H9 (cell line): ENCODE results near the gene TPGS2. TPM values are rescaled to one million over a fixed set of nuclear protein-coding genes. Genes with fewer than 3 reads are reported as not detected.

Experiments used
- DNase-seq: peaks from one replicate; pipeline ENCODE4 v3.0.0-alpha.2; 2017
- H2AFZ ChIP-seq: one replicate; pipeline ENCODE4 v1.6.1; 2013; ENCODE audit warnings: mild to moderate bottlenecking, low read length, control low read depth, moderate library complexity
- H2AK5ac ChIP-seq: 2 replicates; pipeline ENCODE4 v1.6.1; 2013; ENCODE audit warnings: low read length, control low read depth, mixed read lengths; ENCODE audit not compliant: insufficient read length
- H2BK120ac ChIP-seq: one replicate; pipeline ENCODE4 v1.6.1; 2013; ENCODE audit warnings: low read depth, mild to moderate bottlenecking, low read length, control low read depth, inconsistent platforms; ENCODE audit not compliant: poor library complexity, severe bottlenecking
- H2BK12ac ChIP-seq: 2 replicates; pipeline ENCODE4 v1.6.1; 2013; ENCODE audit warnings: low read length, control low read depth, mixed read lengths, low read depth; ENCODE audit not compliant: insufficient read length
- H2BK15ac ChIP-seq: 2 replicates; pipeline ENCODE4 v1.6.1; 2013; ENCODE audit warnings: low read depth, low read length, control low read depth
- H2BK20ac ChIP-seq: one replicate; pipeline ENCODE4 v1.6.1; 2013; ENCODE audit warnings: low read depth, mild to moderate bottlenecking, low read length, control low read depth, inconsistent platforms; ENCODE audit not compliant: poor library complexity, severe bottlenecking
- H2BK5ac ChIP-seq: 2 replicates; pipeline ENCODE4 v1.6.1; 2013; ENCODE audit warnings: low read length, control low read depth, mixed read lengths; ENCODE audit not compliant: insufficient read length
- H3K14ac ChIP-seq: 2 replicates; pipeline ENCODE4 v1.6.1; 2013; ENCODE audit warnings: low read length, control low read depth; ENCODE audit not compliant: insufficient read depth
- H3K18ac ChIP-seq: 2 replicates; pipeline ENCODE4 v1.6.1; 2013; ENCODE audit warnings: low read depth, mild to moderate bottlenecking, mixed read lengths, low read length, control low read depth; ENCODE audit not compliant: insufficient read length
- H3K23ac ChIP-seq: 2 replicates; pipeline ENCODE4 v1.6.1; 2013; ENCODE audit warnings: low read length, control low read depth, mixed read lengths, low read depth; ENCODE audit not compliant: insufficient read length
- H3K23me2 ChIP-seq: 2 replicates; pipeline ENCODE4 v1.6.1; 2013; ENCODE audit warnings: low read depth, mild to moderate bottlenecking, mixed read lengths, low read length, control low read depth; ENCODE audit not compliant: insufficient read length, poor library complexity, severe bottlenecking
- H3K27ac ChIP-seq: 2 replicates; pipeline ENCODE4 v1.5.1; 2013; ENCODE audit warnings: low read length, control low read depth, mixed read lengths, low read depth; ENCODE audit not compliant: insufficient read length
- H3K27me3 ChIP-seq: 2 replicates; pipeline ENCODE4 v1.6.1; 2013; ENCODE audit warnings: low read length, control low read depth, inconsistent platforms; ENCODE audit not compliant: insufficient read depth
- H3K4ac ChIP-seq: 2 replicates; pipeline ENCODE4 v1.6.1; 2013; ENCODE audit warnings: low read depth, mild to moderate bottlenecking, control low read depth, inconsistent platforms, low read length, moderate library complexity
- H3K4me1 ChIP-seq: 2 replicates; pipeline ENCODE4 v1.6.1; 2013; ENCODE audit warnings: low read length, control low read depth, inconsistent platforms; ENCODE audit not compliant: insufficient read depth
- H3K4me2 ChIP-seq: 2 replicates; pipeline ENCODE4 v1.6.1; 2013; ENCODE audit warnings: low read length, control low read depth, mixed read lengths; ENCODE audit not compliant: insufficient read length, insufficient read depth
- H3K56ac ChIP-seq: 2 replicates; pipeline ENCODE4 v1.6.1; 2013; ENCODE audit warnings: low read depth, mild to moderate bottlenecking, mixed read lengths, low read length, control low read depth; ENCODE audit not compliant: insufficient read length
- H3K79me1 ChIP-seq: 2 replicates; pipeline ENCODE4 v1.6.1; 2013; ENCODE audit warnings: low read depth, mild to moderate bottlenecking, moderate library complexity, low read length, control low read depth, inconsistent platforms; ENCODE audit not compliant: insufficient read depth, poor library complexity, severe bottlenecking
- H3K79me2 ChIP-seq: 2 replicates; pipeline ENCODE4 v1.6.1; 2013; ENCODE audit warnings: low read length, control low read depth, inconsistent platforms; ENCODE audit not compliant: insufficient read depth
- H3K9ac ChIP-seq: 2 replicates; pipeline ENCODE4 v1.6.1; 2013; ENCODE audit warnings: low read length, control low read depth, mixed read lengths; ENCODE audit not compliant: insufficient read length; ENCODE audit errors: extremely low read depth
- H3K9me3 ChIP-seq: one replicate; pipeline ENCODE4 v1.6.1; 2013; ENCODE audit warnings: low read depth, low read length, inconsistent platforms; ENCODE audit not compliant: control insufficient read depth
- H3T11ph ChIP-seq: one replicate; pipeline ENCODE4 v1.6.1; 2013; ENCODE audit warnings: mild to moderate bottlenecking, low read length, control low read depth, inconsistent platforms
- H4K20me1 ChIP-seq: one replicate; pipeline ENCODE4 v1.6.1; 2013; ENCODE audit not compliant: control insufficient read depth, insufficient read length, insufficient read depth
- H4K5ac ChIP-seq: 2 replicates; pipeline ENCODE4 v1.6.1; 2013; ENCODE audit warnings: low read depth, mild to moderate bottlenecking, mixed read lengths, low read length, control low read depth; ENCODE audit not compliant: insufficient read length
- H4K8ac ChIP-seq: replicated peaks from 2 replicates; pipeline ENCODE4 v1.6.1; 2013; ENCODE audit warnings: low read length, control low read depth, mixed read lengths, low read depth; ENCODE audit not compliant: insufficient read length
- H4K91ac ChIP-seq: 2 replicates; pipeline ENCODE4 v1.6.1; 2013; ENCODE audit warnings: low read depth, mild to moderate bottlenecking, moderate library complexity, mixed read lengths, low read length, control low read depth; ENCODE audit not compliant: insufficient read length
- H3K27ac Mint-ChIP-seq, 3 experiments: 2 replicates in 2 of 3; 3 replicates in 1 of 3; pipeline ENCODE4 v1.8.0; 2020 to 2021; ENCODE audit warnings: mixed read lengths in 3 of 3, mild to moderate bottlenecking in 1 of 3, moderate library complexity in 1 of 3
- H3K27me3 Mint-ChIP-seq: 2 replicates; pipeline ENCODE4 v1.8.0; 2021; ENCODE audit warnings: low read depth, mild to moderate bottlenecking, moderate library complexity, mixed read lengths
- H3K36me3 Mint-ChIP-seq, 3 experiments: 2 replicates in 2 of 3; 3 replicates in 1 of 3; pipeline ENCODE4 v1.8.0; 2020 to 2021; ENCODE audit warnings: low read depth in 3 of 3, mixed read lengths in 3 of 3; ENCODE audit not compliant: insufficient read depth in 1 of 3
- H3K4me1 Mint-ChIP-seq, 2 experiments: 2 replicates each; pipeline ENCODE4 v1.8.0; 2020; ENCODE audit warnings: mixed read lengths in 2 of 2
- H3K4me3 Mint-ChIP-seq, 2 experiments: 2 replicates in 1 of 2; 3 replicates in 1 of 2; pipeline ENCODE4 v1.8.0; 2020 to 2021; ENCODE audit warnings: mild to moderate bottlenecking in 2 of 2, mixed read lengths in 2 of 2, moderate library complexity in 1 of 2
- H3K9me3 Mint-ChIP-seq, 2 experiments: 2 replicates in 1 of 2; 3 replicates in 1 of 2; pipeline ENCODE4 v1.8.0; 2020; ENCODE audit warnings: mild to moderate bottlenecking in 2 of 2, mixed read lengths in 2 of 2, moderate library complexity in 1 of 2
- CTCF ChIP-seq: fragments of 200-600 bp; sonication (generic); conservative IDR thresholded peaks from 3 replicates; pipeline ENCODE4 v1.8.0; 2021; ENCODE audit warnings: antibody characterized with exemption, mild to moderate bottlenecking
- WGBS: extraction: QIAGEN DNeasy Blood & Tissue Kit; methylation state at CpG from one replicate; pipeline ENCODE4 v1.1.7; 2013; ENCODE audit warnings: missing lambda C conversion rate, low lambda C conversion rate, mixed read lengths; ENCODE audit not compliant: insufficient read length; ENCODE audit errors: extremely low coverage; 5-methylcytosine and 5-hydroxymethylcytosine counted together
- total RNA-seq: library from RNA; stranded (reverse); gene quantifications from 2 replicates; pipeline ENCODE4 v1.2.1, GENCODE V29; 2021

The TPGS2 gene
- total RNA-seq, 1 experiment from 2014 or later = 147 TPM

GRCh38 chr18:36814994-36815393 is 13.8 kb downstream of the TPGS2 start:
- Histone ChIP-seq H4K8ac (no peak overlapping the region), H3K14ac (no peak overlapping the region), H2BK120ac (no peak overlapping the region), H3K27me3 (no peaks in the 10 kb centered on the region), H3K4ac (no peak overlapping the region), H2BK20ac (no peak overlapping the region), H3K27ac (no peak overlapping the region), H3T11ph (no peak overlapping the region), H4K20me1 (no peaks in the 10 kb centered on the region), H4K5ac (no peak overlapping the region), H2AFZ (no peak overlapping the region), H3K4me1 (no peaks in the 10 kb centered on the region), H2BK5ac (no peak overlapping the region), H3K79me2 (no peaks in the 10 kb centered on the region), H3K23me2 (no peaks in the 10 kb centered on the region), H2BK12ac (no peak overlapping the region), H3K23ac (no peak overlapping the region), H3K9ac (no peak overlapping the region), H3K4me2 (no peak overlapping the region), H3K79me1 (no peaks in the 10 kb centered on the region), H2BK15ac (no peak overlapping the region), H2AK5ac (no peak overlapping the region), H3K18ac (no peak overlapping the region), H4K91ac (no peak overlapping the region), H3K9me3 (no peaks in the 10 kb centered on the region), H3K56ac (no peak overlapping the region)
- Mint-ChIP-seq H3K27me3 (no peaks in the 10 kb centered on the region), H3K4me1 (peaks cover 0 to 6% of the 10 kb centered on the region in 2 experiments; a peak in 2 of 4 replicates), H3K9me3 (no peaks in the 10 kb centered on the region), H3K36me3 (peaks cover 13 to 61% (median 42%) of the 10 kb centered on the region in 3 experiments; a peak in 6 of 7 replicates), H3K27ac (no peak overlapping the region; a peak in 1 of 7 replicates), H3K4me3 (no peak overlapping the region)
- no peak for DNase-seq
- no peak for TF ChIP-seq CTCF
- no CpG with 5 or more reads among the region's 1 CpG for WGBS
